Measurements from ENCODE around the gene ATXN1.

- TF ChIP-seq ELF4 (IDR thresholded peaks at IDR 0.05) (no peak), SP1 (IDR thresholded peaks at IDR 0.05) (no peak), FOXK2 (IDR thresholded peaks at IDR 0.05) (no peak), SUZ12 (IDR thresholded peaks at IDR 0.05) (no peak), CTBP1 (IDR thresholded peaks at IDR 0.05; ENCODE audit: borderline replicate concordance) (no peak), FOXM1 (IDR thresholded peaks at IDR 0.05; ENCODE audit: borderline replicate concordance) (no peak), ARNT (IDR thresholded peaks at IDR 0.05) (no peak), L3MBTL2 (conservative IDR thresholded peaks at IDR 0.05) (no peak), FOXA1 (IDR thresholded peaks at IDR 0.05) (no peak)
These were observed 319.2 kb downstream of the ATXN1 start for GRCh38 chr6:16442031-16442430.

Data from HEK293T (cell line).